ENCODE measurements around the gene CCND1.

Gene CCND1

DNA sequence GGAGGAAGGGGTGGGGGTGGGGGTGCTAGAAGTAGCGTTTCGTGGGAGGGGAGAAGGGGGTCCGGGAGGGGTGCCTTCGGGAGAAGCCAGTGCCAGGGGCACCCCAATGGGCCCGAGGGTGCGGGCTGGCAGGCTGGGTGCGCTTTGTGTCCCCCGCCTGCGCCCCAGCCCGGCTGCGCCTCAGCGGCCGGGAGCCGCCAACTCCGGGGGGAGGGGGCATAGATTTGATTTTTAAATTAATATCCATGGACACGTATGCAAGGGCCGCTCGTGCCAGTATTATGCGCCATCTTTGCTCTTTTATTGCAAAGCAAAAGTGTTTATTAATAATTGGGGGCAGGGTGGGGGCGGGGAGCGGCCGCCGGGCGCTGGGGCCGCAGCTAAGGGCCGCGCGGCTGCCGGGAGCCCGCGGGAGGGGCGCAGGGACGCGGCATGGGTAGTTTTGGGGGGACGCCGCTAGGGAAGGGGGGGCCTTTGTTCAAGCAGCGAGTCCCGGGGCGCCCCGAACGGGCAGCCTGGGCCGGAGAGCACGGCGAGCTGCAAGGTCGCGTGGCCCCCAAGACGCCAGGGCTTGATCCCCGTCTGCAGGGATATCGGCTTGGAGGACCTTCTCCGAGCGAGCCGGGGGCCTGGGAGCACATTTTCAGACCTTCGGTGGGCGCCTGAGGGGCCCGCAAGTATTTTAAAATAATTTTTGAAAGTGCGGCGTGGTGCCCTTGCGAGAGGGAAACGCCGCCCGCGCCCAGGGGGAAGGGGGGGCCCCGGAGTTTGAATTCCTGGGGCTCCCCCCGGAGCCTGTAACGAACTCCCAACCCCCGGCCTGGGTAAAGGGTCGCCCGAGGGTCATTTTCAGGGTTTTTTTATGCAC, 959 bp downstream of the CCND1 start:
- no peak for DNase-seq

DNA sequence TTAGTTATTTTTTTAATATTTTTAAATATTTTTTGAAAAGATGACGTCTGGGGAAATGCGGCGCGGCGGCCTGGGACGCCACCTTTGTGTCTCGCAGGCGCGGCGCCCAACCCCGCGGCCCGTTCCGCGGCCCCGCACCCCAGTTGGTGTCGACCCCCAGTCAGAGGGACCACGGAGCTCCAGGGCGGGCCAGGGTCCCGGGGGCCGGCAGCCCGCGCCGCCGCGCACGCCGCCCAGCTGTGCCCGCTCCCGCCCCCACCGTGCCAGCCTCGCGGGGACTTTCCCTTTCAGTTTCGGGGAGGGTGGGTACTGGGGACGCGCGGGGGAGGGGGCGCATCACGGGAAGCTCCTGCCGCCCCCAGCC, 1.6 kb downstream of the CCND1 start:
- no peak for DNase-seq

DNA sequence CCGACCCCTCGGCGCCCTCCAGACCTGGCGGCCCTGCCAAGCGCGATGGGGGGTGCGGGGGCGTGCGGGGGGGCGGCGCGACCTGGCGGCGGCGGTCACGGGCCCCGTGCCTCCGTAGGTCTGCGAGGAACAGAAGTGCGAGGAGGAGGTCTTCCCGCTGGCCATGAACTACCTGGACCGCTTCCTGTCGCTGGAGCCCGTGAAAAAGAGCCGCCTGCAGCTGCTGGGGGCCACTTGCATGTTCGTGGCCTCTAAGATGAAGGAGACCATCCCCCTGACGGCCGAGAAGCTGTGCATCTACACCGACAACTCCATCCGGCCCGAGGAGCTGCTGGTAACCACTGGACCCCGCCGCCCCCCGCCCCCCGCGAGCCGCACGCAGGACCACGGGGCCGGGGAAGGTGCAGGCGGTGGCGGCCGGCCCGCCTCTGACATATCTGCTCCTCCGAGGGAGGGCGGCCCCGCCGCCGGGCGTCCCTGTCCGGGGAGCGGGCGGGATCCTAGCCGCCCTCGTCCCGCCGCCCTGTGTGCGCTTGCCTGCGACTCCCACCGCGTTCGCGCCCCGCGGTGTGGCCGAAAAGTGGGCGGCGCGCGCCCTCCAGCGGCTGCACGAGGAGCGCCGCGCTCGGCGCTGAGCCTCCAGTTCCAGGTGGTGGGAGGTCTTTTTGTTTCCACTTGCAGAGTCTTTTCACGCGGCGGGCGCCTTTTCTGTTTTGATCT, 2.1 kb downstream of the CCND1 start:
- peak; percentile 41 to 80 for DNase-seq

DNA sequence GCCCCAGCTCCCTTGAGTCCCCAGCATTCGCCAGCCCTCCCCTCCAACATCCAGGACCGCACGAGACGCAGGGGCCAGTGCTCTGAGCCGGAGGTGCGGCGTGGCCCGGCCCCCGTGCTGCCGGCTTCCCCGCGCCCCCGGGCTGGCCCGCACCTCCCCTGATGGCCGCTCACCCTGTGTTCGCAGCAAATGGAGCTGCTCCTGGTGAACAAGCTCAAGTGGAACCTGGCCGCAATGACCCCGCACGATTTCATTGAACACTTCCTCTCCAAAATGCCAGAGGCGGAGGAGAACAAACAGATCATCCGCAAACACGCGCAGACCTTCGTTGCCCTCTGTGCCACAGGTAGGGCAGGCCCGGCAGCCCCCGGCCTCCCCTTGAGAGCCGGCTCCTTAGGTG, 2.7 kb downstream of the CCND1 start:
- DNase-seq, result no peak

DNA sequence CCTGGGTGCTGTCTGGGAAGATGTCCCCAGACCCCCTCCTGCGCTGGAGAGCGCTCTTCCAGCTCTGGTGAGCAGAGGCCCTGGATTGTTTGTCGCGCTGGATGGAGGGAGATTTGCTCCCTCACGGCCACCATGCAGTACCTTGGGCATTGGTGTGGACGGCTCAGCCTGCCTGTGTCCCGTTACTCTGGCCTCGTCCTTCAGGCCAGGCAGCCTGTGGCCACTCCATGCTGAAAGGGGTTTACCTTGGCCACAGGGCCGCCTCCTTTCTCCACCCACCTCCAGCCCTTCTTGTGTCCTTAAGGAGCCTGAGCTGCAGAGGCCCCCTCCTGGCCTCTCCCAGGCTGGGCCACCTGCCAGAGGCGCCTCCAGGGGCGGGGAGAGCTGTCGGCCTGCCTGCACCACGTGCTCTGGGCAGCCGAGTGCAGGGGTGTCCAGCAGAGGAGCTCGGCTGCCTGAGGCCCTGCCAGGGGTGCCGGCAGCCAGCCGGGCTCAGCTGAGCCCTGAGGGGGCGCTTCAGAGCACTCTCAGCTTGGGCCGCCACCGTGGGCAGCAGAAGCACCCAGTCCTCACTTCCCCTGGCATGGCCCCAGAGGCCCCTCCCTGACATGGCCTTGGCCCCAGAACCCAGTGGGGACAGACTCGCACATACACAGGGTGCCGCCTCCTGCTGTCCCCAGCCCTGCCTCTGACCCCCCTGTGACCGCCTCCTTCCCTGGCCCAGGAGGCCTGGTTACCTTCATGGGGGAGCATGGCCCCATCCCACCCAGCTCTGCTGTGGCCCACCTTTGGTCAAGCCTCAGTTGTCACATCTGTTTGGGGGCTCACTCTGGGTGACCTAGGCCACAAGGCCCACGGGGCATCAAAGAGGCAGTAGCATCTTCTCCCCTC, 3.4 kb downstream of the CCND1 start:
- DNase-seq, result no peak

DNA sequence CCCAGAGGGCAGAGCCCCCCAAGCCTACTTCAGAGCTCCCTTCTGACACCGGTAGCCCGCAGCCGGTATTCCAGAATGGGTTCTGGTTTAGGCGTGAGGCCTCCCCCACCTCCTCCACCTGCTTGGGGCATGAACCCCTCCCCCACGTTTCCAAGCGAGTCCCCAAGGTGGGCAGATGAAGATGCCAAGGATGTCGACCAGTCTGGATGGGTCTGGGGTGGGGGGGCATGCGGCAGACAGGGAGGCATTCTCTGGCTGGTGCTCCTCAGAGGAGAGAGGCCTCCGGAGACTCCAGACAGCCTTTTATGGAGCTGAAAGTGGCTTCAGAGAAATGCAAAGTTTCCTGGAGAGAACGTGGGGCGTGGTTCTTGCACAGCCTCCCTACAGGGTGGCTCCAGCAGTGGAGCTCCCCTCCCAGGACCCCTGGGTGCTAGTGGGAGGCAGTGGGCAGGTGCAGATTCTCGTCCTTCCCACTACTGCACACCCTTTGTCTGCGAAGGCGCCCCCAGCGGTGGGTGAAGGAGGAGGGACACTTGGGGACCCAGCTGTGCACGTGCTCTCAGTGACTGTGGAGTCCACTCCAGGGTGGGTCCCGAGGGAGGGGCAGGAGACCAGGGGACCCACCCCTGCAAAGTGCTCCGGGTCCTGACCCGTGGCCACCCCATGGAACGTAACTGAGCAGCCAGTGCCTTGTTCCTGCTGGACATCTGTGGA, 4.2 kb downstream of the CCND1 start:
- DNase-seq, result no peak

DNA sequence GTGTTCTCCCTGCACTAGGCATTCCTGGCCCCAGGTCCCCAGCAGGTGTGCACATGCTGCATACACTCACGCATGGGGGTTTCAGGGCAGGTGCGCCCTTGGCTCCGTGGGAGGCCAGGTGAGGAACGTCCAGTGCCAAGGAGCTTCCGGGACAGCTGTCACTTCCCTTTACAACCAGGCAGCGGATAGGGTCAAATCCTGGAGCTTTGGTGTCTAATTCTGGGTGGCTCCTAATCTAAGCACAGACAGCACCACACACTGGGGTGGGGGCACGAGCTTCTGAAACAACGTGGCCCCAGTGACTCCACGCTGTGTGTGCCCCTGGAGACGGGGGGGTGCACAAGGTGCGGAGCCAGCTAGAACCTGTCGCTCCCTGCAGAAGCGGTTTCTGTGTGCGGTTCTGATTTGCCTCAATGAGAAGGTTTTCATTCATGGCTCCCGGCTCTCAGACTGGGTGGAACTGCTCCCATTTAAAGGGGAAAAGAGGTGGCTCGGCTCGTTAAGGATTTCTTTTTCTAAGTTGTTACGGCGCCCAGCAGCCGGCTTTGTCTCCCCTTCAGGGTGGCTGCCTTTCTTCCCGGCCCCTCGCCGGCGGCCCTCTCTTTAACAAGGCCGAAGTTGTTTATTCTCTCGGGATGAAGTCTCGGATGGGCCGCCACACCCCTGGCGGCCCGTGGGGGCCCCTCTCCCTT, 5.0 kb downstream of the CCND1 start:
- DNase-seq, result no peak

DNA sequence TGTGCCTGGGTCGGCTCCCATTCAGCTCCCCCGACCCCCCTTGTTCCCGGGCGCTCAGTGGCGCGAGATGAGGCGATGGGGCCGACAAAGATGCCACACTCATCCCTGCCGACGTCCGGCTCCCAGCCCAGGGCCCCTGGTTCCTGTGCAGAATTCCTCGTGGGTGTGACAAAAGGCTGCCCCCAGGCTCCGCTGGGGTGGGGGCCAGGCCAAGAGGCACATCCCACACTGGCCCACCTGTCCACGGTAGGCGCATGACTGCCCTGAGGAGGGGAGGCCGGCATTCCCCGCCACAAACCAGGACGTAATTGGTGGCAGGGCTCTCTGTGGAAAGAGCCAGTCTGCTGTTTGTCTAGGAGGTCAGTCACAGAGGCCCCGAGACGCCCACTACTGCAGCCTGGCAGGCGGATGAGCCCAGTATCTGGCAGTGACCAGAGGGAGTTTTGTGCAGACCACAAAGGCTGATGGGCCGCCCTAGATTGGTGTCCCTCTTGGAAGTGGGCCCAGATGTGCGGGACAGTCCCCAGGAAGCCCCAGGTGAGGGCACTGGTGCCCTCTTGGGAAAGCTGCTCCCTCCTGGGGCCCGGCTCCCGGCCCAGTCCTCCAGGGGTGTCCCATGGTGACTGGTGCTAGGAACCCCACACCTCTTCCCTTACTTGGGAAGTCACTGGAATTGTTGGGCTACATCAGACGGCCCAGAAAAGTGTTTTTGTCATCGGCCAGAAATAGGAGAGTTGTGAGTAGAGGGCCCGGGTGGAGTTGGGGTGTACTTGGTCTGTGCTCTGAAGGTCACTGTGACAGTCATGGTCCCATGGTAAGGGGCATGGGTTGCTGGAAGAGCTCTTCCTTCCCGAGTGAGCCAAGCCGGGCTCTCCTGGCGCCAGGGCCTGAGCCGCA, 5.8 kb downstream of the CCND1 start:
- no peak for DNase-seq

DNA sequence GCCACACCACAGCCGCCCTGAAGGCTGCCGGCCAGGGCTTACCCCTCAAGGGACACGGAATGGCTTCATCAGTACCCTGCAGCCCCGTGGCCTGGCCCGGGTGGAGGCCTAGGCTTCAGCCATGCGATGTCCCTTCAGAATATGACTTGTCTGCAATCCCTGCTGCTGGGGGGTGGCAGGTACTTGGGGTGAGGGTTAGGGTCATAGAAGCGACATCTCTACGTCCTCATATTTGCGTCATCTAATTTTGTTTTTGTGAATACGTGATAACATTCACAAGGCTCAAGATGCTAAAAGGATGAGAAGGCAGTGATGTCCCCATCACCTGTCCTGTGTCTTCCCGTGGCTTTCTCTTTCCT, 6.4 kb downstream of the CCND1 start:
- no peak for DNase-seq

DNA sequence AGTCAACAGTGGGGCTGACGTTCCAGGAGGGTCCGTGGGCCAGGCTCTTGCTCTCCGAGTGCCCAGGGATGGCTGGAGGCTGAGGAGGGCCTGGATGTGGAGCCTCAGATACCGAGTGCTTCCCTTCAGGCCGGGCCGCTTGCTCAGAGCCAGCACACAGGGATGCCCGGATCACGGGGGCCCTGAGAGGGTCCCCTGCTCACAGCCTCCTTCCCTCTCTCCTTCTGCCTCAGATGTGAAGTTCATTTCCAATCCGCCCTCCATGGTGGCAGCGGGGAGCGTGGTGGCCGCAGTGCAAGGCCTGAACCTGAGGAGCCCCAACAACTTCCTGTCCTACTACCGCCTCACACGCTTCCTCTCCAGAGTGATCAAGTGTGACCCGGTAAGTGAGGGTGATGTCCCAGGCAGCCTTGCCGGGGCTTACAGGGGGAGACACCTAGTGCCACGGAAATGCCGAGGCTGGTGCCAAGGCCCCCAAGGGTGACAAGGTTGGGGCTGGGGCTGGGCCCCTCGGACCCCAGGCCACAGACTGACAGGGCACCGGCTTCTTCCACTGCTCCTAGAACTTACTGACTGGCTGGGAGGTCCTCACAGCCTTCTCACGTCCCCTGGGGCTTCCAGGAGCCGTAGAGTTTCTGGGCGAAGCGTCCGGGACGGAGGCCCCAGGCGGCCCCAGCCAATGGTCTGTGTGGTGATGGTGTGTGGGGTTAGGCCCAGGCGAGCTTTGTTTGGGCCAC, 7.0 kb downstream of the CCND1 start:
- DNase-seq, result no peak

DNA sequence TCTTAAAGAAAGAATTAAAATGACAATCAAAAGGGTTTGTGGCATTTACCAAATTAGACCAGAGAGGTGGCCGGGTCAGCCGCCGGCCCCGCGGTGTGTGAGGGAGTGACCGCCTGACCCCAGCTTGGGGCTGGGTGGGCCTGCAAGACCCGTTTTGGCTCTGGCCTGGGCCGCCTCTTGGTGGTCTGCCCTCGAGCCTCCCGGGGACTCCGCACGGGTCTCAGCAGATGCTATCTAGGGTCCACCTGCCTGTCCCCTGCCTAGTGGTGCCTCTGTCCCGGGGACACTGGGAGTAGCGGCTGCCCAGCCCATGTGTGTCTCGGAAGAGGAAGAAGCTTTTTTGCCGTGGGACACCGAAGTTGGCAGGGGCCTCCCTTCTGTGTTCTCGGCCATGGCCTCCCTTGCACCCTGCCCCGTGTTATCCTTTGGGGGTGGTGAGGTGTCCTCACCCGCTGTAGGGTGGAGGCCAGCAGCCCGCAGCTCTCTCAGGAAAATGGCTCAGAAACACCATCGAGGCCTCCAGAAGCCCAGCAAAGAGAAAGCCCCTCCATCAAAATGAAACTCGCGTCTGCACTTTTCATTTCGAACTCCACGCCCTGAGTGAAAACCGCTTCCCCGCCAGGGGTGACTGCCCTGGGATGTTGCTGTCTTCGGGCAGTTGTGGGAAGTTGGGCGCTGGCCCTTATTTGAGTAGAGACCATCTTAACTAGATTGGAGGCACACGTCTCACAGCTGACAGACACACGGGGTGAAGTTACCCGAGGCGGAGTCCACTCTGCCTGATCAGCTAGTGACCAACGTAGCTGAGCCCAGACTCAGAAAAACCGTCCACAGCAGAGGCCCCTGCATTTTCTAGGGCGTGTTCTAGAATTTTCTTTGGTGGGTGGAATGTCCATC, 8.0 kb downstream of the CCND1 start:
- no peak for DNase-seq

DNA sequence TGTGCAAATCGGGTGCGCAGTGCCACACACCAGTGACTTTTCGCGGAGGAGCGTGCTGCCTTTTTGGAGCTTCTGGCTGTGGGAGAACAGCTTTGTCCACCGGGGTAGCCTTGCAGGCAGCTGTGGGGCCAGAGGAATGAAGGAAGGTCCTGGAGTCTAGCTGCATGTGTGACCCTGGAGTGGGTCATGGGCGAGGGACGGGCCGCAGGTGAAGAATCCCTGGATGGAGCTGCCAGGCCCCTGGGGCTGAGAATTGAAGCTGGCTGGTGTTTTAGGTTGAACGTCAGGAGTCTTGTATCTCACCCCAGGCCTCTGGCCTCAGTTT, 8.6 kb downstream of the CCND1 start:
- no peak for DNase-seq

DNA sequence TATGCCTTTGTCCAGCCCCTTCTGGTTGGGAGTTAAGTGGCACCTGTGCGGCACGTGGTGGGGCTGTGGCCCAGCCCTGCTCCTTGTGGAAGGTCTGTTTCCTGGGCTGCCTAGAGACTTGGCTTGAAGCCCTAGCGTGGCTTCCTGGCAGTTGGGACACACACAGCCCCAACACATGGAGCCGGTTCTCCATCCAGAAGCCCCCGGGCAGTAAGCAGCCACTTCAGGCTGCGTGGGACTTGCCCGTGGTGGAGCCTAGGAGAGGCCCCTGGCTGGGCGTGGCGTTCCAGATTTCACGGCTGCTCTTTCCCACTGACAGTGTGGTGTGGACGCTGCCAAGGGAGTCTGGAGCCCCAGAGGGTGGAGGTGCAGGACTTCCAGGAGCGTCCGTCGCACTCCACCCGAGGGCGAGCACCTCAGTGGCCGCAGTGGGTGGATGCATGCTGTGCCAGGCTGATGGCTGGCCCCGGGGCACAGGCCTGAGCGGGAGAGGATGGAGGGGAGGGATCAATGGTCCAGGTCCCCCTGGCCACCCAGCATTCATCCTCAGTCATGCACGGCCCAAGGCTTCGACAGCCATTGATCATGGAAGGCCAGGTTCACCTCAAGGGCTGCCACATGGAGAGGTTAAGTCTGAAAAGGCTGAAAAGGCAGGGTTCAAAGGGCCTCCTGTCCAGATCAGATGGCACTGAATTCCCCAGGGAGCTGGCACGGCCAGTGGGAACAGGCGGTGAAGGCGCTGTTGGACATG, 9.3 kb downstream of the CCND1 start:
- DNase-seq, result no peak

DNA sequence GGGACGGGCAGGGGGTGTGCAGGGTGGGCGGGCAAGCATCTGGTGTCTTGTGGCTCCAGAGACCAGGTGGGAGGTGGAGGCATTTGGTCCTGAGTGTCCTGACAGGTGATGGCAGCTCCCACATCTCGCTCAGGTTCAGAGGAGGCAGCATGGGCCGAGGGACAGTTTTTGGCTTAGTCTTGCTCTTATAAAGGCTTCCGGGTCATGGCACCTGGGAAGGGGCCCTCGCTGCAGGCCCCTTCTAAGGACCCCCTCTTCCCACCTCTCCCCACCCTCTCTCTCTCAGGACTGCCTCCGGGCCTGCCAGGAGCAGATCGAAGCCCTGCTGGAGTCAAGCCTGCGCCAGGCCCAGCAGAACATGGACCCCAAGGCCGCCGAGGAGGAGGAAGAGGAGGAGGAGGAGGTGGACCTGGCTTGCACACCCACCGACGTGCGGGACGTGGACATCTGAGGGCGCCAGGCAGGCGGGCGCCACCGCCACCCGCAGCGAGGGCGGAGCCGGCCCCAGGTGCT, 9.9 kb downstream of the CCND1 start:
- DNase-seq, result no peak

DNA sequence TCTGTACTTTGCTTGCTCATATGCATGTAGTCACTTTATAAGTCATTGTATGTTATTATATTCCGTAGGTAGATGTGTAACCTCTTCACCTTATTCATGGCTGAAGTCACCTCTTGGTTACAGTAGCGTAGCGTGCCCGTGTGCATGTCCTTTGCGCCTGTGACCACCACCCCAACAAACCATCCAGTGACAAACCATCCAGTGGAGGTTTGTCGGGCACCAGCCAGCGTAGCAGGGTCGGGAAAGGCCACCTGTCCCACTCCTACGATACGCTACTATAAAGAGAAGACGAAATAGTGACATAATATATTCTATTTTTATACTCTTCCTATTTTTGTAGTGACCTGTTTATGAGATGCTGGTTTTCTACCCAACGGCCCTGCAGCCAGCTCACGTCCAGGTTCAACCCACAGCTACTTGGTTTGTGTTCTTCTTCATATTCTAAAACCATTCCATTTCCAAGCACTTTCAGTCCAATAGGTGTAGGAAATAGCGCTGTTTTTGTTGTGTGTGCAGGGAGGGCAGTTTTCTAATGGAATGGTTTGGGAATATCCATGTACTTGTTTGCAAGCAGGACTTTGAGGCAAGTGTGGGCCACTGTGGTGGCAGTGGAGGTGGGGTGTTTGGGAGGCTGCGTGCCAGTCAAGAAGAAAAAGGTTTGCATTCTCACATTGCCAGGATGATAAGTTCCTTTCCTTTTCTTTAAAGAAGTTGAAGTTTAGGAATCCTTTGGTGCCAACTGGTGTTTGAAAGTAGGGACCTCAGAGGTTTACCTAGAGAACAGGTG, 11.1 kb downstream of the CCND1 start:
- no peak for DNase-seq

DNA sequence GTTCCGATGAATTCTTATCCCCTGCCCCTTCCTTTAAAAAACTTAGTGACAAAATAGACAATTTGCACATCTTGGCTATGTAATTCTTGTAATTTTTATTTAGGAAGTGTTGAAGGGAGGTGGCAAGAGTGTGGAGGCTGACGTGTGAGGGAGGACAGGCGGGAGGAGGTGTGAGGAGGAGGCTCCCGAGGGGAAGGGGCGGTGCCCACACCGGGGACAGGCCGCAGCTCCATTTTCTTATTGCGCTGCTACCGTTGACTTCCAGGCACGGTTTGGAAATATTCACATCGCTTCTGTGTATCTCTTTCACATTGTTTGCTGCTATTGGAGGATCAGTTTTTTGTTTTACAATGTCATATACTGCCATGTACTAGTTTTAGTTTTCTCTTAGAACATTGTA, 12.0 kb downstream of the CCND1 start:
- no peak for DNase-seq

DNA sequence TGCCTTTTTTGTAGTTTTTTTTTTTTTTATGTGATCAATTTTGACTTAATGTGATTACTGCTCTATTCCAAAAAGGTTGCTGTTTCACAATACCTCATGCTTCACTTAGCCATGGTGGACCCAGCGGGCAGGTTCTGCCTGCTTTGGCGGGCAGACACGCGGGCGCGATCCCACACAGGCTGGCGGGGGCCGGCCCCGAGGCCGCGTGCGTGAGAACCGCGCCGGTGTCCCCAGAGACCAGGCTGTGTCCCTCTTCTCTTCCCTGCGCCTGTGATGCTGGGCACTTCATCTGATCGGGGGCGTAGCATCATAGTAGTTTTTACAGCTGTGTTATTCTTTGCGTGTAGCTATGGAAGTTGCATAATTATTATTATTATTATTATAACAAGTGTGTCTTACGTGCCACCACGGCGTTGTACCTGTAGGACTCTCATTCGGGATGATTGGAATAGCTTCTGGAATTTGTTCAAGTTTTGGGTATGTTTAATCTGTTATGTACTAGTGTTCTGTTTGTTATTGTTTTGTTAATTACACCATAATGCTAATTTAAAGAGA, 12.5 kb downstream of the CCND1 start:
- DNase-seq, result no peak

Measured in NCI-H446 (cell line).